Suprapubic skin (tissue), 3 donors: ENCODE results near the gene DRAM1.

Experiments used
- POLR2AphosphoS5 ChIP-seq, 3 donors: sonication (generic); formaldehyde crosslinking; IDR thresholded peaks; one replicate each; pipeline ENCODE4 v1.6.1; 2017; ENCODE audit warnings: antibody characterized with exemption in 3 of 3
- TF ChIP-seq, protein P1 (sequence below), 2 donors: fragments of 200-600 bp in 1 of 2; fragments of 450-650 bp in 1 of 2; sonication (generic) in 1 of 2; IDR thresholded peaks; one replicate each; pipeline ENCODE4 v1.5.1; 2016 to 2019; ENCODE audit warnings: antibody characterized with exemption in 2 of 2, mild to moderate bottlenecking in 1 of 2, moderate library complexity in 1 of 2

DNA sequence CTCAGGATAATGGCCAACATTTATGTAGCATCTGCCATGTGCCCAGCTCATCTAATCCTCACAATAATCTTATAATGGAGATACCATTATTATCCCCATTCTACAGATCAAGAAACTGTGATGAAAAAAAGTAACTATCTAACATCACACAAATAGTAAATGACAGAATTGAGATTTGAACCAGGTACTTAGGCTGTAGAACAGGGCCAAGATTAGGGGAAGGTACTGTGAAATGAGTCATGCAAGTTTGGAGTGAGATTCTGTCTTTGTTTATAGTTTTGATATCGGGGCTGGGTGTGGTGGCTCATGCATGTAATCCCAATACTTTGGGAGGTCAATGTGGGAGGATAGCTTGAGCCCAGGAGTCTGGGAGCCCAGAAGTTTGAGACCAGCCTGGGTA lies 45.4 kb upstream of the DRAM1 start:
- no peak for TF ChIP-seq POLR2AphosphoS5 (IDR thresholded peaks at IDR 0.05)
- TF ChIP-seq, protein P1, sequence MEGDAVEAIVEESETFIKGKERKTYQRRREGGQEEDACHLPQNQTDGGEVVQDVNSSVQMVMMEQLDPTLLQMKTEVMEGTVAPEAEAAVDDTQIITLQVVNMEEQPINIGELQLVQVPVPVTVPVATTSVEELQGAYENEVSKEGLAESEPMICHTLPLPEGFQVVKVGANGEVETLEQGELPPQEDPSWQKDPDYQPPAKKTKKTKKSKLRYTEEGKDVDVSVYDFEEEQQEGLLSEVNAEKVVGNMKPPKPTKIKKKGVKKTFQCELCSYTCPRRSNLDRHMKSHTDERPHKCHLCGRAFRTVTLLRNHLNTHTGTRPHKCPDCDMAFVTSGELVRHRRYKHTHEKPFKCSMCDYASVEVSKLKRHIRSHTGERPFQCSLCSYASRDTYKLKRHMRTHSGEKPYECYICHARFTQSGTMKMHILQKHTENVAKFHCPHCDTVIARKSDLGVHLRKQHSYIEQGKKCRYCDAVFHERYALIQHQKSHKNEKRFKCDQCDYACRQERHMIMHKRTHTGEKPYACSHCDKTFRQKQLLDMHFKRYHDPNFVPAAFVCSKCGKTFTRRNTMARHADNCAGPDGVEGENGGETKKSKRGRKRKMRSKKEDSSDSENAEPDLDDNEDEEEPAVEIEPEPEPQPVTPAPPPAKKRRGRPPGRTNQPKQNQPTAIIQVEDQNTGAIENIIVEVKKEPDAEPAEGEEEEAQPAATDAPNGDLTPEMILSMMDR (IDR thresholded peaks at IDR 0.05): no peak
